HG03439 (cell line): Measurements from ENCODE around the gene ELMOD1.

Experiments
- ATAC-seq: cut with Tn5 transposase; IDR thresholded peaks from one replicate; pipeline ENCODE4 v1.9.1; 2021; ENCODE audit warnings: mild to moderate bottlenecking, moderate library complexity; ENCODE audit not compliant: unreplicated experiment

The ELMOD1 gene

DNA sequence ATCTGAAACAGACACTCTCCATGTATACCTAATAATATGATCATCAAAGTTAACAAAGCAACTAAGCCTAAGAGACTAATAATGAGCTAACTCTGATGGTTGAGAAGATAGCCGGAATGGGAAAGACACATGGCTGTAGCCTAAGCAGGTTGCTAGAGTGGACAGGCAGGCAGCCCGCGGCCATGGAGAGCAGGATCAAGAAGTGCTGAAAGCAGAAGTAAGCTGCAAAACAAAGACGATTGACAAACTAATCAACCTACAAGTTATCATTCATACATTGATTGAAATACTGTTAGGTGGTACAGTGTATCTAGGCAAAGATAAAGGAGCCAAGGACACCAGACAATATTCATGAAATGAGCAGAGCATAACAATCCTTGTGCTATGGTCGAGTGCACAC, 91.6 kb downstream of the ELMOD1 start:
- no peak for ATAC-seq

DNA sequence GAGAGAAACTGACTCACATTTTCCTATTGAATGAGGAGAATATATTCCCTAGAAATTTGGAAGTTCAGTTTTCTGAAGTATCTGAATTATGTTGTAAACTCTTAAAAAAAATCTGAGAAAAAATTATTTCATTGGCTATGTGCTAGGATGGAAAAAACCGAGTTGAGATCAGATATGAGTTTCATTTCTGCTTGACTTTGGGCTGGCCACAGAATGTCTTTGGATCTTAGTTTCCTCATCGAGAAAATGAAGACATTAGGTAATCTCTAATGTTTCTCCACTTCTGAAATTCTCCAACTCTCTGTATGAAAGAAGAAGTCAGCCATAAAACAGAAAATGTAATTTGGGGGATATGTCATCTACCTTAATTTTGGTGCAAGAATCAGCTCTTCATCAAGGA, 92.1 kb downstream of the ELMOD1 start:
- ATAC-seq: no peak

DNA sequence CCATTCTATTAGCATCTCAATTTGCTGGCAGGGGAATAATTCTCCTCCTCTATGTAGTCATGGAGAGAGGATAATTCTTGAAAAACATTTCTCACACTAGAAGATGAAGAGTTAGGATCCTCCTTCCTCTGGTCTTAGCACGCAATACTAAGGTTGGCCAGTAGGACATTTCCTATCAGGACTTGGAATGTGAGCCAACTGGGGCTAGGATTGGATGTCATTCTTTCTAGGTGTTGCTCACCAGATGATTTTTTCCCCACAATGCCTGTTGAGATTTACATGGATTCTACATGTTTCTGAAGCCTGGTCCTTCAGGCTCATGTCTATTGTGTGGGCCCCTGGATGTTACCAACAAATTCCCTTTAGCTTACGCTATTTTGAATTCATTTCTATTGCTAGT, 92.9 kb downstream of the ELMOD1 start:
- no peak for ATAC-seq

DNA sequence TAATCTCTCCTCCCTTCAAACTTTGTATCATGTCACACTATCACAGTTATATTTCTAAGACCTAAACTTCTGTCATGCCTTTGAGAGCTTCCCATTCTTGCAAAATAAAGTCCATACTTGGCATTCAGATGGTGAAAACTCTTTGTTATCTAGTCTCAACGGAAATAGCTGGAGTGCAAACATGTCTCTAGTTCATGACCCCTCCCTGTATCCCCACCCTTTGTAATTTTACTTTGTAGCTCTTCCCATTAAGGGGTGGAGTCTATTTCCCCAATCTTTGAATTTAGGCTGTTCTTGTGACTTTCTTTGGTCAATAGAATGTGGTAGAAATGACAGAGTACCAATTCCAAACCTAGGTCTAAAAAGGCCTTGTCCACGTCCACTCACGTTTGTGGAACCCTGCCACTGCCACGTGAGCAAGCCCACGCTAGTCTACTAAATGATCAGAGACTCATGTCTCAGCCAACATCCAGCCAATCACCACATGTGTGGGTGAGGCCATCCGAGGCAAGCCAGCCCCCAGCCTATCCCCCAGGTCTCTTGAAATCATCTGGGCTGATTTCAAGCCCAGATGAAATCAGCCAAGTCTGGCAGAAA, 97.5 kb downstream of the ELMOD1 start:
- ATAC-seq: no peak

DNA sequence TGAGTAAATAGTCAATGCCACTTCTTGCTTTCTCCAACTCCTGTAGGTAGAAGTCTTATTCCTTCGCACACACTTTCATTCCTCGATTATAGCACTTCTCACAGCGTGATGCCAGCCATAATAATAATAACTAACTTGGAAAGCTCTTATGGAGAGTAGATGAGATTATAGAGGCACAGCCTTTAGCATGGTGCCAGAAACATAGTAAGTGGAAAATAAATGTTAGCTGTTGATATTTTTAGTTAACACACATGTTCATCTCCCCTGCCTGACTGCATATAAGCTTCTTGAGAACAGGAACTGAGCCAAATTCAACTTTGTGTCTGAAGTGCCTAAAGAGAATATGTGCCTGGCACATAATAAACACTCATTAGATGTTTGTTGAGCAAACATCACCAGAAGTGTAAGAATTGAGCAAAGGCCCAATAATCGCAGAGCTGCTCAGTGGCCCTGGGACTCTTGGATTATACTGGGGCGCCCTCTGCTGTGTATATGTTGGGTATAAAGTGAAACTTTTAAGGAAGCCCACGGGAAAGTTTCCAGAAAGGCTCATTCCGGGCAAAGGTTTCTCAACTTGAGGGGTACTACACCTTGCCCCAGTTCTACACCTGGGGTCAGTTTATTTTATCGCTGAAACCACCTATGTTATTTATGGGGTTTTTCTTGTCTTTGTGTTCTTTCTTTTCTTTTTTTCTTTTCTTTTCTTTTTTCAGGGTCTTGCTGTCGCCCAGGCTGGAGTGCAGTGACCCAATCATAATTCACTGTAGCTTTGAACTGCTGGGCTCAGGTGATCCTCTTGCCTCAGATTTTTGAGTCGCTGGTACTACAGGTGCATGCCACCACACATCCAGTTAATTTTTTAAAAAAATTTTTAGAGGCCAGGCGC, 98.6 kb downstream of the ELMOD1 start:
- ATAC-seq: peak; percentile 73

DNA sequence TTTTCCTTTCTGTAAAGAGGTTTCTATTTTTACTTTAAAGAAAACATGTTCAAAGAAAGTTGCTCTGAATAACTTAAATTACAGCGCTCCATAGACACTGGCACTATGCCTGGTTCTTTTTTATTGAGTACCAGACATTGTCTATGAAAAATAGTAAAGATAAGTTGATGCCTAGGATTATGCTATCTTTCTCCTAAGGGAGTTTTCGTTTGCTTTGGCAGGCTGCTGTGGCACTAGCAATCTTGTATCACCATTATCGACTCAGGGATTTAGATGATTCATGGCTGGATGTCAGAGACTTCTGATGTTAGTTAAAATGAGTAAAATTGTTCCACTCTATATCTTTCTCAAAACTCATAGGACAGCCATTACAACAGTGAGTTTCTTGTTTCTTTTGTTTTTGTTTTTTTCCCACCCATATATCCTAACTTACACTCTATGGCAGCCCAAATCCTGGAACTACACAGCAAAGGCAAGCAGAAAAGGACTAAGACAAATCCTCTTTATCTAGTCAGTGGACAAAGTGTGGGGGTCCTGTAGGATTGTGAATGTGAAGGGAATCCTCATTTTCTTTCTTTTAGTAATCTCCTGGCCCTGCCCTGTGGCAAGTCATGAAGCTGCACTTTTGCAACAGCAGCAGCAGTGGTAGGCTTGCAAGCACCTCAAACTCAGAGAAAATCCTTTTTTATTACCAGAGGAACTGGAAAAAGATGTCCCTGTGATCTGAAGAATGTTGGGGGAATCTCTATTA, 100.2 kb downstream of the ELMOD1 start:
- no peak for ATAC-seq

DNA sequence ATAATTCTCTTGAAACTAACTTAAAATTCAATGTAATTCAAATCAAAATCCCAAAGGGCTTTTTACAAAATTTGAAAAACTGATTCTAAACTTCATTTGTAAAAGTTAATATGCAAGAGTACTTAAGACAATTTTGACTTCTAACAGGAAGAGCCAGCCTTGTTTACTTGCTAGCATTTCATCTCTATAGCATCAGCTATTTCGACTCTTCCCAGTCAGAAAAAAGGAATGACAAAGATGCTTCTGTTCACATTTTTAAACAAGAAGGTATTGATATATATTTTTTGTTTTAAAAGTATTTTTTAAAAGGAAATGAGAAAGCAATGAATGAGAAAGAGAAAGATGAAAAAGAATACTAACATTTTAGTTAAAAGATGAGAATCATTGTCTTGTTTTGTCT, 104.5 kb downstream of the ELMOD1 start:
- ATAC-seq: no peak

DNA sequence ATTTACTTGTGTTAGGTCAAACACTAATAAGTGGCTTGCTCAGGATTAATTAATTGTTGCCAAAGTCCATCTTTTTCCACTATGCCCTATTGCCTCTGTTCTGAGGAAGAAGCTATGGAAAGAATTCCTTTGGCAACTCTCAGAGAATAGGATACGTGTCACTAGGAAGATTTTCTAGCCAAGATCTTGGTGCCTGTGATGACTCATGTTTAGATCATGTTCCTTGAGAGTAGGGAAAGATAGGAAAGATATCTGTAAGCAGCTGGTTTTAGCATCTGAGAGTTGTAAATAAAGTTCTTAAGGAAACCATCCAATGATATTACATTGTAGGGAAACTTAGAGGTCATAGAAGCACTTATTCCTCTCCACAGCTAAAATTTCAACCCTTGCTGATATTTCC, 105.2 kb downstream of the ELMOD1 start:
- no peak for ATAC-seq

DNA sequence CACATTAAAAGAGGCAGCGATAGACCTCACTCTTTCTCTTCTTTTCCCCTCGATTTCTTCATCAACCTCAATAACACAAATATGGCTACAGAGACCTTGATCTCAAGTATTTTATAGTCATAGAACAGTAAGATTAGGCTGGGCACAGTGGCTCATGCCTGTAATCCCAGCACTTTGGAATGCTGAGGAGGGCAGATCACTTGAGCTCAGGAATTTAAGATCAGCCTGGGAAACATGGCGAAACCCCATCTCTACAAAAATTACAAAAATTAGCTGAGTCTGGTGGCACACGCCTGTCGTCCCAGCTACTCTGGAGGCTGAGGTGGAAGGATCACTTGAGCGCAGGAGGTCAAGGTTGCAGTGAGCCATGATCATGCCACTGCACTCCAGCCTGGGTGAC, 106.3 kb downstream of the ELMOD1 start:
- no peak for ATAC-seq

DNA sequence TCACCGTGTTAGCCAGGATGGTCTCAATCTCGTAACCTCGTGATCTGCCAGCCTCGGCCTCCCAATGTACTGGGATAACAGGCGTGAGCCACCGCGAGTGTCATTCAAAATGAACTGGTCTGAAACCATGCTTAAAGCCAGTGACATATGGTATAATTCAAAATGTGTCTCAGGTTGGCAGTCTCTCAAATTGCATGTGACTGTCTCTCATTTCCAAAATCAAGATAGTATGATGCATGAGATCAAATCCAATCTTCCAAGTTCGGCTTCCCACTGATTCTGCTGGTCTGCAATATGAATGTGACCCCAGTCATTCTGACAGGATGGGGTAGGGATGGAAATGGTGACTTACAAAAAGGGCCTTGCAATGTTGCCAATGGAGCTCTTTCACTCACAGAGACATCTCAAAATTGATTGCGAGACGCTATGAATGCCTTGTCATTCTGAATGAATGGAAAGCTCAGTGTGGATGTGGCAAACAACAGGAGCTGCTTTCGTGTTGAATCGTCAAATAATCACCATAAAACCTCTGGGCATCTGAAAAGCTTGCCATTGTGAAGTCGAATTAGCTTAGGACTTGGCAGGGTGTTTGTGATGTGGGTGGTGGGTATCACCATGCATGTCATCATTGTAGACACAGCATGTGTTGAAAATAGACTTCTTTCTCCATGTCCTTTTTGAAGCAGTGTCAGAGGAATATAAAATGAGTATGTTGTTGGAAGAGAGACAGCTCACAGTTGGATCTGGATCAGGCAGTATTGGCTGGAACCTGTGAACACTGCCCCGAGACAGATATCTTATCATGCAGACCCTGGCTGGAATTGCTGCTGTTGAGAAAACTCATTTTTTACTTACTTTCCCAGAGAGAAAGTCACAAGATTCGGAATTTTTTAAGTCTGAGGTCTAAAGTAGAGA, 108.7 kb downstream of the ELMOD1 start:
- no peak for ATAC-seq

DNA sequence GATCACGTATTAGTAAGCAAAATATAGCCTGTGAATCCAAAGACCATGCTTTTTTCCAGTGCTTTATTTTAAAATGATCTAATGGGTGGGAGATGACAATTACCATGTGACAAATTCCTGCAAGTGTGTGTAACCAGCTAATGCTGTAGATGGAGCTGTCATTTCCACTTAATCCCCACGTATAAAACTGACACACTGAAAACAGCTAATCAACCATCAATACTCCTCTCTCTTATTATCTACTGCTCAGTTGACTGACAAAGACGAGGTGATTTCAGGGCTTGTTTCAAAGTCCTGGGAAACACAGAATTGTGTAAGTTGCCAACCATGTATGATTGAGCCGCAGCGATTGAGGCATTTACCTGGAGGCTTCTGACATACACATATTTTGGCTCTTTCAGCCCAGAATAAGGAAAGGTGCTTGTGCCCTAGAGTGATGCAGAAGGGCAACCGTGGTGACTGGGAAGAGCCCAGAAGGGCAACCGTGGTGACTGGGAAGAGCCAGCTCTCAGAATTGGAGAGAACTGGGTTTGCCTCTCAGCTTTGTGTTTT, 111.2 kb downstream of the ELMOD1 start:
- ATAC-seq: no peak

DNA sequence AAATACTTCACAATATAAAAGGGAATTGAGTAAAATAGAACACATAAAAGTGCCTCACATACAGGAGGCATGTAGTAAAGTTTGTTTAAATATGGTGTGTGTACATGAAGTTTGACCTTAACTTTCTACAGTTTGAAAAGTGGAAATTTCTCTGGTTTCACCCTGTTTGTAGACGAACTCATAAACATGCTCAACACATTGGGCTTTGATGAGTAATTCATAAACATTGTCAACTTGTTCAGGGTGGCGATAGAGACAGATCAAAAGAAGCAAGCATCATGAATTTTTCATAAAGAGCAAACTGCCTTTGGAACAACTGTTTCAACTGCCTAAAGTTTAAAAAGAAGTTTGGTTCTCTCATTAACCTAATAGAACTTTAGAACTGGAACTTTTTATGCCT, 111.8 kb downstream of the ELMOD1 start:
- ATAC-seq: no peak

DNA sequence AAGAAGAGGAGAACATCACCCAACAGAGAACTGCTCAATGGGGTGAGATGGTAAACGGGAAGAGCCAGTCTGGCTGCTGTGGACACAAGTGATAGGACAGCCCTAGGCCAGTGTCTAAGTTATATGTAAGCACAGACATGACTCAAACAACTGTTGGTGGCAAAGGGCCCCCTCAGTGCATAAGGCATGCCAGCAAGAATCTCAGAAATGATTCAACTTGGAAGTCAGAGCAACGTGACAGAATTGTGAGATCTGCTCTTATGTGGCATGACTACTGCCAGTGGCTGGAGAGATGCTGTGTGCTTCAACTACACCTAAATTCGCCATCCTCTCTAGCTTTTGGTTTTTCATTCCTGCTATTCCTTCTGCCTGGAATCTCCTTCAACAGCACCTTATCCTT, 113.5 kb downstream of the ELMOD1 start:
- ATAC-seq: no peak

DNA sequence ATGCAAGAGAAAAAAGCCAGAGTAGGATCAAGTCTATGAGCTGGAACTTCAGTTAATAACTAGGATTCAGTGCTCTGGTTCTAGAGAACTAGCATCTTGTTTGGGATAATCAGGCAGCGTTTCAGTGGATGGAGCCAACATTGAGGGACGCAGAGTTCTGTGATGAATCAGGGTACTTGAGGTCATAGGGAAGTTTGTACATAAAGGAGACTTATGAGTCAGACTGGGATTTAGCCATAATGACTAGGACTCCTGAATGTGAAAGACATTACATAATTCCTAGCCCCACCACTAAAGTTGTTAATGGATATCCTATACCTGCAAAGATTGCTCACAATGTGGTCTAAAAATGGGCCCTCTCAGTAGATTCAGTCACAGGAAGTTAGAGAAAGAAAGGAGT, 114.1 kb downstream of the ELMOD1 start:
- no peak for ATAC-seq

DNA sequence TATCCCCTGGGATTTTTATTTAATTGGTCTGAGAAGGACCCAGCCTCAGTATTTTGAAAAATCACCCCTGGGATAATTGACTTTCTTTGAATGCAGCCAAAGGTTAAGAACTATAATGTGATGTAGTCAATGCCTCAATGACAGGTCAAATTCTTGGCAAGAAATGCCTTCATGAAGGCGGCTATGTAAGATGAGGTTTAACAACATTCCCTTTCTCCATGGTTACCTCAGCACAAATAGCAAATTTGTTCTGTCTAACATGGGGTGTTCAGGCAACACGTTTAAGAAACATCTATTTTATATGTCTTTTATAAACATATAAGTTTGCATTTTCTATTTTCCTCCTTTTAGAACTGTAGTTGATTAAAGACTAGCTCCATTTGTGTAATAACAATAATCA, 115.6 kb downstream of the ELMOD1 start:
- ATAC-seq: no peak

DNA sequence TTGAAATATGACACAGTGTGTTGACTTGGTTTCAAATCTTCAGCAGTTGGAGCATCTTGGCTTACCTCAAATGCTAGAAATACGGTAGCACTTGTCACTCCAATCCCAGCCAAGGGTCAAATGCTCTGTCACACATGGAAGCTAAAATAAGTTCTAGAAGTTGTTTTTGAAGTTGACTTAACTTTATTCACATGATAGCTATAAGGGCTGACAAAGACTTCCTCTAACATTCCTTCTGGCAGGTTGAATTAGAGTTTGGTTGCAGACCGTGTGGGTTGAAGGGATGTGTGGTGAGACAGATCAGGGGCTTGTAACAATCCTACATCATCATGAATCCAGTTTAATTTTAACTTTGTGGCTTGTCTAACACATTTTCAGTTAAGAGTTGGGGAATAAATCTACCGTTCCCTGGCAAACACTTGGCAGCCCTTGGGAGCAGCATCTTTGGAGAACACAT, 116.3 kb downstream of the ELMOD1 start:
- no peak for ATAC-seq

DNA sequence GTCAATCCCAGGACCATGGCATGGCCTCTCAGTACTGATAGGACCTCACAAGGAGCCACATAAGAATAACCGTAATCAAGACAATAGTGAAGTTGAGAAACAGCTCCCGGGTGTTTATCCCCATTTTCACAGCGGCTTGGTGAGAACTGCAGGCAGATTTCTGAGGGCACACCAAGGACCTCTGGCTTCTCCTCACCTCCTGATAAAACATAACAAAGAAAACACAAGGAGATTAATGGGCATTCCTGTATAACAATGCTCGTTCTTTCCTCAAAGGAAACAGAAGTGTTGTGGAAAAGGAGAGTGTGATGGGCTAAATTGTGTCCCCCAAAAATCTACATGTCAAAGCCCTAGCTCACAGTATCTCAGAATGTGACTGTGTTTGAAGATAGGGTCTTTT, 116.9 kb downstream of the ELMOD1 start:
- no peak for ATAC-seq

DNA sequence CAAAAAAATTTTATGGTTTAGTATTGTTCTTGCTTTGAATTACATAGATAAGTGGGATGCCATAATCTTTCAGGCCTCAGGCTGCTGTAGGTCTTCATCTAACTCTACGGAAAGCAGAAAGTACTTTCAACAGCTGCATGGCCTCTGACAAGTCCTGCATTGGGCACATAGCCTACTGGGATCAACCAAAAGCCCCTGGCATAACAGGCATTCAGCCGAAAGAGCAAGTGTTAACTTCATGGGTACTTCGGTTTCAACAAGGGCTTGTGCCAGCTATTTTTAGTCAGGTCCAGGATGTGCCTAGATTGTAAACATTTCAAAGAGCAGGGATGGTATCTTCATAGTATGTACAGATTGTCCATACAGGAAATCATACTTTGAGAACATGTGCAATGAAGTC, 117.8 kb downstream of the ELMOD1 start:
- no peak for ATAC-seq

DNA sequence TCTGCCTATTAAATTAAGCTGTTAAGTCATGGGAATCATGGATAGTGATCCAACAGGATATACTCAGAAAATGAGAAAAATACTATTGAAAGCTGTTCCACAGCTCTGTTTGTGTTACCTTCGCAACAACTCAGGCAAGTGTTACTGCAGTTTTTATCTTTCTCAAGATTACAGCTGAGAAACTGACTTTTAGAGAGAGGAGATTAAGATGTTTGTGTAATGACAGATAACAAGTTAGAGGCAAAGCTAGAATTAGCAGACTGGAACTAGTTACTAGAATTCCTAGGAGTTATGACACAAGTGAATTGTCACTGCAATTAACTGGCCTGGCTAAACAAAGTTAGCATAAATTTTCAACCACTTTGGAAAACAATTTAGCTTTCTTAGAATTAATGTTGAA, 119.4 kb downstream of the ELMOD1 start:
- ATAC-seq: no peak
